Mesenteric fat pad (tissue), 1 donor: ENCODE measurements around the gene UMAD1. TPM values are rescaled to one million over a fixed set of nuclear protein-coding genes. Genes with fewer than 3 reads are reported as not detected.

Source experiments
- DNase-seq: peaks from one replicate; pipeline ENCODE4 v3.0.0-alpha.2; 2020; ENCODE audit warnings: low spot score
- total RNA-seq: library from RNA; stranded (reverse); fragmentation: NEBNext Ultra II Directional; extraction: Animal tissue kit (Norgen Biotek cat#: 25700); gene quantifications from one replicate; pipeline ENCODE4 v1.2.1, GENCODE V29; 2021
- donor health status: DM: yes; HTN: yes; CAD: no.

The UMAD1 gene
- total RNA-seq, 1 donor from 2014 or later = 9.9 TPM

DNA sequence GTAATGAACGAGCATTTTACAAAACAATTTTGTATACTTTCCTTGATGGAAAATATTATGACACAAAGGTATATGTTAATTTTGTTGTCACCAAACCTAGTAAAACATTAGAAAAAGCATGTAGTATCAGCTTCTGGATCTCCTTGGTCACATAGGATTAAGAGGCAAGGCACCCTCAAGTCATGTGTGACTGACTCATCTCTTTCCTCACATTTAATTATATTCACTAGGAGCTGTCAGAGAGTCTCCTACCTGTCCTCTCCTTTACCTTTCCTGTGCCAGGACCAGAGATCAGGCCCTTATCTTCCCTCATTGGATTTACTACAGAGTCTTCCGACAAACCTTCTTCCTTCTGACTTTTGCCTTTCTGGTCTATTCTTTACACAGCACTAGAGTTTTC, 189.1 kb downstream of the UMAD1 start:
- no peak for DNase-seq

DNA sequence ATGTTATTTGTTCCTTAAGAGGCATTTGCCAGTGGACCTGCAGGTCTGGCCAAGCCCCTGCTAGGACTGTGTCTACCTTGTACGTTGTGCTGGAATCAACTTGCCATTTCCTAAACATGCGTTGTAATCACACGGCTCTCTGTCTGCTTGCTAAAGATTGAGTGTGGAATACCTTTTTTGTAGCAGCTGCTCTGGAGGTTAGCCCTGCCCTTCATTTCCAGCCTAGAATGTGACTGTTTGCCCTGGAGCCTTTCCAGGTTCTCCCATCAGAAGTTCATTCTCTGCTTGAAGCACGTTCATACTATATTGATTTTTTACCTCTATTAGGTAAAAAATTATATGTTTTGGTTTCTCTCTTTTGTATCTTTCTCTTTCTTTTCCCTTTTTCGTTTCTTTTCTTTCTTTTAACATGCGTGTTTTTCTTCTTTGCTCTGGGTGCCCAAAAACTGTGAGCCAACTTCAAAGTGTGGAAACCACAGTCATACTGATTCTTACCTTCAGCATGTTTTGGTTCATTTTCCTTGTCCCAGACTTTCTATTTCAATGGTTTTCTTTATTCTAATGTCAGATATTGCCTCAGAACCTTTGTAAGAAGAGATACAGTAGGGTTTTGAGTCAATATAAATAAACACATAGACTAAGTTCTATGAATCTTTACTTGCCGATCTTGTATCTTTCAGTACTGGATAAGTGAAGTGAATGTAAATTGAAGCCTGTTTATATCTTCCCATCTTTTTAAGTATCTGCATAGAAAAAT, 189.7 kb downstream of the UMAD1 start:
- no peak for DNase-seq

DNA sequence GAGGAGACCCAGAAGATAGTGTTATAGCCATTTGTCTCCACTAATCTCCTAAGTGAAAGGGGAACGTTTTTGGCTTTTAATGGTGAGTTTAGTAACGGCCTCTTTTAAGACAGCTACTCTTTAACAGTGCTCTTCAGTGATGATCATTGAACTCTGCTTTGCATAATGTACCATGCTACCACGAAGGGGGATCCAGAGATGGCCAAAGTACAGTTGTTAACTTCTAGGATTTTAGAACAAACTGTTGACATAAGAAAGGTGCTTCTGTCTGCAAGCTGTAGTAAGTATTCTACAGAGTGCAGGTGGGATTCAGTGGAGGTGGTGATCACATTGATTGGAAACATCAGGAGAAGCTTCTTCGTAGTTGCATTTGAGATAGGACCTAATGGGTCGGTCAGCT, 192.0 kb downstream of the UMAD1 start:
- DNase-seq = no peak

DNA sequence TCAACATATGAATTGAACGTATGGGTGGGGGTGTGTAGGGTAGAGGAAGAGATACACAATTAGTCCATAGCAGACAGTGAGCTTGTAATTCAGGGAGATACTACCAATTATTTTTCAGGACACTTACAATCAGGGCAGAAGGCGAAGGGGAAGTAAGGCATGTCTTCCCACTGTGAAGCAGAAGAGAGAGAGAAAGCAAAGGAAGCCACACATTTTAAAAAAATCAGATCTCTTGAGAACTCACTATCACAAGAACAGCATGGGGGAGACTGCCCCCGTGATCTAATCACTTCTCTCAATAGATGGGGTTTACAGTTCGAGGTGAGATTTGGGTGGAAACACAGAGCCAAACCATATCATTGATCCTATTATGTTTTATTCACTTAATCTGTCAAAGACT, 194.2 kb downstream of the UMAD1 start:
- no peak for DNase-seq

DNA sequence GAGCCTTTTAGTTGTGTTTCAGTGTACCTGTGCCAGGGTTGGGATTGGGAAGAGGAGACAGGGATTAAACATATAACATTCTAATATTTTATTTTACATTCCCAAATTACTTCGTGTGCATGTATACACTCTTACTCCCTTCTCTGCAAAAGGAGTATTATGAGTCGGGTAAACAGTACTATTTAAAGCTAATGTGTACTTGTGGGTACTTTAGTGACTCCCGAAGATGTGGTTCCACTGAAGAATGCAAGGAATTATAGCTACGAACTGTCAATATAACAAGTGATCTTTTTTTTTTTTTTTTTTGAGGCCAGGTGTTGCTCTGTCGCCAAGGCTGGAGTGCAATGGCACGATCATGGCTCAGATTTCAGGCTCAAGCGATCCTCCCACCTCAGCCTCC, 200.5 kb downstream of the UMAD1 start:
- no peak for DNase-seq

DNA sequence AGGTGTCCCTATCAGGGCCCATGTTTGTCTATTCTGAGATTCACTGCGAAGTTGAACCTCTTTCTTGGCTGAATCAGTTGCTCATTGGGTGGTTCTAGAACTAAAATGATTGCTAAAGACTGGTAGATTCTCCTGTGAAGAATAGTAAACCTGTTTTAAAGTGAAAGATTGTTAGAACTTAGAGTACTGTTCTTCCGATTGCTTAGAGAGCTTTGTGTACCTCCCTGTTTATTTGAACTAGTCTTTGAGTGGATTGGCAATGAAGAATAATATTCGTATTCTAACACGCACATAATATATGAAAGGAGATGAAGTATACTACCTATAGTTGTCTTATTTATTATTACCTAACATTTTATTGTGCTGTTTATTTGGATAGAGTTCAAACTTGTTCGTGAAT, 202.7 kb downstream of the UMAD1 start:
- no peak for DNase-seq

DNA sequence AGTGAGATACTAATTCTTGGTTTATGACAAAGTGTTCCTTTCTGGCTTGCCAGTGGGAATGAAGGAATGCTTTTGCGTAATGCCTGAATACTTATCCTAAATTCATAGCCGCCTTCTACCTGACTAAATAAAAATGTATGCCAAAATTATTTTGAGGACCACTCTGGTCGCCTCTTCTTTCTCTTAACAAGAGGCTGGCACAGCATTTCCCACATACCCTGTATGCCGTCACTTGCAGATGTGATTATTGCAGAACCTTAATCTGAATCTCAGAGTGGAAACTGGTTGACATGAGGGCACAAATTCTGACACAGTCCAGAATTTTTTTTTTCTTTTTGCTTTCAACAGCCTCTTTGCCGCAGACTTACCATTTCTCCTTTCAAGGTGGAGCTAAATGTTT, 203.4 kb downstream of the UMAD1 start:
- DNase-seq = no peak

- no peak for DNase-seq
These were observed 207.7 kb downstream of the UMAD1 start for GRCh38 chr7:7848246-7848645.

GRCh38 chr7:7848892-7849291, 208.3 kb downstream of the UMAD1 start:
- DNase-seq = no peak

GRCh38 chr7:7850150-7850549, 209.6 kb downstream of the UMAD1 start:
- DNase-seq = no peak

GRCh38 chr7:7851381-7851780, 210.8 kb downstream of the UMAD1 start:
- DNase-seq = no peak

DNA sequence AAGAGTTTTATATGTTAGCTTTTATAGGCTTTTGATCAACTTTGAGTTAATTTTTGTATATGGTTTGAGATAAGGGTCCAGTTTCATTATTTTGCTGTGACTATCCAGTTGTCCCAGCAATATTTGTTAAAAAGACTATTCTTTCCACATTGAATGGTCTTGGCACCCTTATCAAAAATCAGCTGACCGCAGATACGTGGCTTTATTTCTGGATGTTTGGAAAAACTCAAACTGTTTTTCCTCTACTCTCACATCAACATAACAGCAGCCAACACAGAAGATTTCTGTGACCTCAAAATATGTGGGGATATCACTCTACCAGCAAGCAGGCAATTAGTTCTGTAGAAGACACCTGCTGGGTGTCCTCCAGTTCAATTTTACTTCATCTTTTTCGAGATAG, 211.4 kb downstream of the UMAD1 start:
- no peak for DNase-seq

- DNase-seq = no peak
These were observed 216.6 kb downstream of the UMAD1 start for GRCh38 chr7:7857143-7857583.

DNA sequence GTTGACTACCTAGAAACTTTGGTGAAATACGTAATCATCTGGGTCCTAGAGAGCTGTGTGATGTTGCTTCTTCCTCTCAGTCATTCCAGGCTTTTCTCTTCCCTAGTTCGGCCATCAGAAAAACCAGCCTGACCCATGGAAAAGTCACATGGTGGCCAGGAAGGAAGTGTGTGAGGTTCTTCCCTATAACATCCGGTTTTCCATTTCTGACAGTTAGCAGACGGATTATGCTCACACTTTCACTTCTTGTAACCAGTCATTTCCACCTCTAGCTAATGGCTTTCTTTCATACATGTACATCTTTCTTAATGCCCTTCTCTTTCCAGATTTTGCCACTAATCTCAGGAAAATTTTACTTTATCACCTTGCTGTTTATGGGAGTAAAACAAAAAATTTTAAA, 218.0 kb downstream of the UMAD1 start:
- DNase-seq = no peak

- no peak for DNase-seq
These were observed 218.9 kb downstream of the UMAD1 start for GRCh38 chr7:7859411-7859810.

GRCh38 chr7:7861211-7861633, 220.7 kb downstream of the UMAD1 start:
- DNase-seq = no peak

DNA sequence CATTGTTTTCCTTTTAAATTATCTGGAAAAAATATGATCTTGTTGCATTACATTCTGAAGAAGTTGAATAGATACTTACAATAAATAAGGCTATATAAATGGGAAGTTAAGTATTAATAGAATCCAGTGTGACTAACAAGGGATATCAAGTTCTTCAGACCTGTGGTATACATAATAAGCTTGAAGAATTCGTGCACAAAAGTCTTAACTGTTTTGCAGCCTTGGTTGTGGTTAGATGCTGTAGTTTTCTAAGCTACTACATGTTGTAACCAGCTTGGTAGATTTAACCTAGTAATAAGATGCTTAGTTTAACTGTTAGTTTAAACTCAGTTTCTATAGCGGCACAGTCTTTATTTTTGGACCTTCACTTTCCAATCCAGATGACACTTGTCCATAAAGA, 221.8 kb downstream of the UMAD1 start:
- DNase-seq = no peak

DNA sequence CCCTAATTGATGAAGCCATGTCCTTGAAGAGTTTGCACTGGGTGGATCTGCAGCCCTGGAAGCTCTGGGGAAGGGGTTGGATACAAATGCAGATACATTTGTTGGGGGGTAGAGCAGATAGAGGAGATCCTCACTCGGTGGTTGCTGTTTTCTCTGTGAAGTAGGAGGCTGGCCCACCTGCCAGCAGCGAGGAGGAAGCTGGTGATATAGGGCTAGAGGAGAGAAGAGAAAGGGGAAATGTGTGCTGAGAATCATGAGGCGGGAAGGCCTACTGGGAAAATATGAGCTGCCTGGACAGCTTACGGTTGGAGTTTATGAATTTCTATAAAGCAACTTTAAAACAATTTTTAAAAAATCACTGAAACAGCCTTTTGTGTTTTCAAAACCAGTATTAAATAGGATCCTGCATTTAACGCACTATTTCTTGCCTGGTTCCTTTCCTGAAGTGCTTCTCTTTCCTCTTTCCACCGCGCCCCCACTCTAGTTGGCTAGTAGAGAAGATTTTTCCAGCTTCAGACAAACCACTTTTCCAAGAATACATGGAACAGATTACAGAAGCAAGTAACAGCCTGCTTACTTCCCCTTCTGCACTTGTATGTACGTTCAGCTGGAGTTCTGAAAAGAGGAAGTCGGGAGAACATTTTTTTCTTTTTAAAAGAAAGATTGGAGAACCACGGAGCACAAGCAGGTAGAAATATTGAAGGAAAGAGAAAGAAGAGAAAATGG, 227.5 kb downstream of the UMAD1 start:
- no peak for DNase-seq

DNA sequence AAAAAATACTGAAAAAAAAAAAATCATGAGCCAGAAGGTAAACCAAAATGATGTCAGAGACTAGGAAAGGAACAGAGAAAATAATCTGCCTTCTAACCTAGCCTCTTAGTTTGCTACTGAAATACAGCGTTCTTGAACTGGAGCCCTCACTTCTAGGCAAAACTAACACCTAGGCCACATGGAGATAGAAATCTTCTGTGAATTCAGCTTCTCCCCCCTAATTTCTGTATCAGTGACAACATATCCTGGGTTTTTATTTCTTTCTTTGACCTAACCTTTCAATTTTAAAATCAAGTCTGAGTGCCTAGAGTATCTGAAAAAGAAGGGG, 228.0 kb downstream of the UMAD1 start:
- no peak for DNase-seq

- no peak for DNase-seq
These were observed 228.5 kb downstream of the UMAD1 start for GRCh38 chr7:7869036-7869435.

GRCh38 chr7:7869651-7870050, 229.1 kb downstream of the UMAD1 start:
- DNase-seq = no peak

- no peak for DNase-seq
These were observed 230.0 kb downstream of the UMAD1 start for GRCh38 chr7:7870555-7870954.

- DNase-seq = no peak
These were observed 235.9 kb downstream of the UMAD1 start for GRCh38 chr7:7876419-7876818.
